ENCODE data around the gene ARRDC2.

GRCh38 chr19:18049385-18049784 is 41.4 kb downstream of the ARRDC2 start:
- no peak for TF ChIP-seq EZH2 (IDR thresholded peaks at IDR 0.05; ENCODE audit: insufficient read depth, poor library complexity, severe bottlenecking)
- no peak for TF ChIP-seq EZH2phosphoT487 (IDR thresholded peaks at IDR 0.05; ENCODE audit: insufficient read depth, low read depth)

All from GM23248 (cell line).